ENCODE data around the gene PPP4R4.

Gene PPP4R4

DNA sequence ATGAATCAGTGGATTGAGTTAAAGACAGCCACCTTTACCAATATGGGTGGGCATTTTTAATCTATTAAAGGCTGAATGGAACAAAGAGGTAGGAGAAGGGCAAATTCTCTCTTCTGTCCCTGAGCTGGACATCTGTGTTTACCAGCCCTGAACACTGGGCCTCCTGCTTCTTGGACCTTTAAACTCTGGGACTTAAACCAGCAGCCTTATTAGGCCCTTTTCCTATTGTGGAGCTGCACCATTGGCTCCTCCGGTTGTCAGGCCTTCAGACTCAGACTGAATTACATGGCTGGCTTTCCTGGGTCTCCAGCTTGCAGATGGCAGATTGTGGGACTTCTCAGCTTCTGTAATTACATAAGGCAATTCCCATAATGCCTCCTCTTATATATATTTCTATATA lies 142.6 kb downstream of the PPP4R4 start:
- H3K4me3 ChIP-seq (replicated peaks; ENCODE audit: low read depth, low read length): no peak overlapping the region
- no peak for DNase-seq (ENCODE audit: low read depth)
- TF ChIP-seq, protein P1, sequence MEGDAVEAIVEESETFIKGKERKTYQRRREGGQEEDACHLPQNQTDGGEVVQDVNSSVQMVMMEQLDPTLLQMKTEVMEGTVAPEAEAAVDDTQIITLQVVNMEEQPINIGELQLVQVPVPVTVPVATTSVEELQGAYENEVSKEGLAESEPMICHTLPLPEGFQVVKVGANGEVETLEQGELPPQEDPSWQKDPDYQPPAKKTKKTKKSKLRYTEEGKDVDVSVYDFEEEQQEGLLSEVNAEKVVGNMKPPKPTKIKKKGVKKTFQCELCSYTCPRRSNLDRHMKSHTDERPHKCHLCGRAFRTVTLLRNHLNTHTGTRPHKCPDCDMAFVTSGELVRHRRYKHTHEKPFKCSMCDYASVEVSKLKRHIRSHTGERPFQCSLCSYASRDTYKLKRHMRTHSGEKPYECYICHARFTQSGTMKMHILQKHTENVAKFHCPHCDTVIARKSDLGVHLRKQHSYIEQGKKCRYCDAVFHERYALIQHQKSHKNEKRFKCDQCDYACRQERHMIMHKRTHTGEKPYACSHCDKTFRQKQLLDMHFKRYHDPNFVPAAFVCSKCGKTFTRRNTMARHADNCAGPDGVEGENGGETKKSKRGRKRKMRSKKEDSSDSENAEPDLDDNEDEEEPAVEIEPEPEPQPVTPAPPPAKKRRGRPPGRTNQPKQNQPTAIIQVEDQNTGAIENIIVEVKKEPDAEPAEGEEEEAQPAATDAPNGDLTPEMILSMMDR (IDR thresholded peaks at IDR 0.05; ENCODE audit: low read length, missing control alignments): no peak

DNA sequence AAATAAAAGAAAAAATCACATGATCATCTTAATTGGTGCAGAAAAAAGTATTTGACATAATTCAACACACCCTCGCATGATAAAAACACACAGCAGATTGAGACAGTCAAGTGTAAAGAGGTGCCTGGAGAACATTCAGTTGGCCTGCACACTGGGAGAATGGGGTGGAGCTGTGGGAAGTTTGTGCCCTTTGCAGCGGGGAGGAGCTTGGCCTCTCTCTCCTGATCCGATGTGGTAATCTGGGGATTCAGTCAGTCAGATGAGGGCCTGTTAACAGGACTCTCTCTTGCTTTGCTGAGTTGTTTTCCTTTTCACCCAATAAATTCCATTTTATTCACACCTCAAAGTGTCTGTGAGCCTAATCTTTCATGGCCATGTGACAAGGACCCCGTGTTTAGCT lies 143.1 kb downstream of the PPP4R4 start:
- peak; percentile 52 for DNase-seq (ENCODE audit: low read depth)
- TF ChIP-seq, protein P1 (IDR thresholded peaks at IDR 0.05; ENCODE audit: low read length, missing control alignments): no peak
- no peak overlapping the region for H3K4me3 ChIP-seq (replicated peaks; ENCODE audit: low read depth, low read length)

- DNase-seq (ENCODE audit: low read depth): no peak
- TF ChIP-seq, protein P1 (IDR thresholded peaks at IDR 0.05; ENCODE audit: low read length, missing control alignments): no peak
Measured at GRCh38 chr14:94320243-94320642, 146.1 kb downstream of the PPP4R4 start.

DNA sequence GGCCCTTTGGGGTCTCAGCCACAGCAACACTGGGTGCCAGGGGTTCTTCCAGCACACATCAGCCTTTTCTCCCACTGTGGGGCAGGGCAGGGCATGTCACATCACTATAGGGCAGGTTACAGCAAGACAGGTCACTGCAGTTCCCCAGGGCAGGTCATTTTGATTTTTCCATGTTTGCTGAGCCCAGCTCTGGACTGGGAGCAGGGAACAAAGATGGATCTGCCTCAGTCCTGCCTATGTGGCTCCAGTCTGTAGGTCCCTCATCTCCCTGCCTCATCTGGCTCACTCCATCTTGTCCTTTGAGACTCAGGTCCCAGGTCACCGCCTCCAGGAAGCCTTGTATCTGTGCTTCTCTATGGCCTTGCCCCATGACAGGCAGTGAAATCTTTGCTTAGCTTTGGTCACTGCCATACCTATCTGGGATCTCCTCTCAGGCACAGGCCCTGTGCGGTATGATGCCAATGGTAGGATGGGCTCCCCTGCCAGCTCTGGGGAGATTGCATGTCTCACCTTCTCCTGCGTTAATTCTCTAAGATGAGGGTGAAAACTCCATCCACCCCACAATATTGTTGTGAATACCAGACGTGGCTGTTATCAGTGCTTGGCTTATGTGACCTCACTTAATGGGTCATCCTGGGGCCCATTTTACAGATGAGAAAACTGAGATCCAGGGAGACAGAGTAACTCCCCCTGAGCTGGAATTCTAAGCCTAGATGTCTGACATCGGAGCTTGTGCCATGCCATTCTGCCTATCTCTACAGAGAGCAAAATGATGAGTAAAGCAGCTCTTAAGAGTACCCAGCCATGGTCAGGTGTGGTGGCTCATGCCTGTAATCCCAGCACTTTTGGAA lies 147.5 kb downstream of the PPP4R4 start:
- no peak for DNase-seq (ENCODE audit: low read depth)
- TF ChIP-seq, protein P1 (IDR thresholded peaks at IDR 0.05; ENCODE audit: low read length, missing control alignments): no peak
- no peak overlapping the region for H3K4me3 ChIP-seq (replicated peaks; ENCODE audit: low read depth, low read length)

More at GRCh38 chr14:94320243-94320642, 146.1 kb downstream of the PPP4R4 start:
- no peak overlapping the region for H3K4me3 ChIP-seq (replicated peaks; ENCODE audit: low read depth, low read length)

DNA sequence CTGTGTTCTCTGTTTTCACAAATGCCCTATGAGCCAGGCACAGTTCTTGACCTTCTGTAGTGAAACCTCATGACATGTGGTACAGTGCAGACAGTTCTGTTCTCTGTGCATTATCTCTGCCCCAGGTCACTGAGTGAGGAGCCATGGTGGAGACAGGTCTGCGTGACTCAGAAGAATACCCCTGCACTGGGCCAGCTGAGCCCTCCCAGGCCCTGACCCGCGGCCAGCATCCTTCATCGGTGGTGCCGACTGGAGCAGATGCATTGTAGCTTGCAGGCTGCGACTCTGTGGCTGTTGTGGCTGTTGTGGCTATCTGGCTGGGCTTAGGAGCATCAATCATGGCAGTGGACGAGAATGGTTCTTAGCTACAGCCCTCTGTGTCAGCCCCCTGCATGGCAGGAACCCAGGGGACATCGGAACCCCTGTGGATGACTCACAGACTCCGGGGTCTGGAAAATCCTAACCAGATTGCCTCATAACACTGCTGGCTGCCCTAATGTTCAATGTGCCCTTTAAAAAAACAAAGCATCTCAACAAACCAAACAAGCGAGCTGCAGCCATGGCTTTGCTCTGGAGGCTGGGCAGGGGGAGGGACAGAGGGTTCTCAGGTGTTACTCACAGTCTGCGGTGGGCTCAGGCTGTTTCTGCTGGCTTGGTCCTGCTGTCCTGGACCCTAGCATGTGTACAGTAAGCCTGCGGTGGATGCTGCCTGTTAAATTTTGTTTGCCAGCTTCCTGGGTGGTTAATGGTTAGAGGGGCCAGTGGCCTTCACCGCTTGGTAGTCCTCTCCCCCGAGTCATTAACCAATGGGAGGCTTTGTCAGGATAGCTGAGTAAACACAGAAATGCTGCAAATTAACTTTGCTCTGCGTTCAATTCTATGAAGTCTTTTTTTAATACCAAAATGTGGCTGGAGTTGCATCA lies 148.8 kb downstream of the PPP4R4 start, which contains the start of gene SERPINA6:
TSS of gene SERPINA6 (minus strand) at position 689 of the 923 bp plus-strand sequence. CDS start 8,688 bp downstream, outside the sequence.
- TF ChIP-seq, protein P1 (IDR thresholded peaks at IDR 0.05; ENCODE audit: low read length, missing control alignments): no peak
- DNase-seq (ENCODE audit: low read depth): peak; percentile 46

GRCh38 chr14:94328196-94328595 lies 154.1 kb downstream of the PPP4R4 start:
- no peak for DNase-seq (ENCODE audit: low read depth)
- H3K4me3 ChIP-seq (replicated peaks; ENCODE audit: low read depth, low read length): no peak overlapping the region
- TF ChIP-seq, protein P1 (IDR thresholded peaks at IDR 0.05; ENCODE audit: low read length, missing control alignments): no peak

More for the DNA sequence above, 148.8 kb downstream of the PPP4R4 start, which contains the start of gene SERPINA6:
- no peak within 1 kb of the TSS for H3K4me3 ChIP-seq (replicated peaks; ENCODE audit: low read depth, low read length)
